ENCODE results near the gene CNTN4. TPM values are rescaled to one million over a fixed set of nuclear protein-coding genes. Genes with fewer than 3 reads are reported as not detected.

The CNTN4 gene
- total RNA-seq, 4 donors from 2014 or later, result 33.6 to 112 (median 53.1) TPM

DNA sequence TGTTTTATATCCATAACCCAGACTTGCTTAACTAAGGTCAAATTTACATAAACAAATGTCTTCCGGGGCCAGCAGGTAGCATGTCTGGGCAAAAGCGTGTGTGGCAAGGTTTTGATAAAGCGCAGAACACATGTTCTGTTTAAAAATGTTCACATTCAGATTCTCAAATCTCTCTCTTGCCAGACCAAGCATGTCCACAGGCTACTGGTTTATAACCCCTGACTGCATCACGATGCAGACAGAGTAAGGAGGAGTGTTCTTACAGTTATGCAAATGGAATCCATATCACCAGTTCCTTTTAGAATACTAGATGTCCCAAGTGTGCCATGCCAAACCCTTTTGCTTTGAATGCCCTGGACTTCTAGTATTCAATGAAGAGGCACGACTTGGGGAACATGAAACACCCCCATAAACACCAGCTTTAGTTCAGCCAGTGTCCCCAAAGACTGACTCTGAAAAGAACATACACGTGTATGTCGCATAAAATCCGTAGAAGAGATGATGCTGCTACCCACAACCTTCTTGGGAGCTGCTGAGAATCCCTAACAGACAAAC, 412.0 kb downstream of the CNTN4 start:
- Histone ChIP-seq H3K27me3 (peaks cover 10% of the 10 kb centered on the region), H3K4me1 (peaks cover 0 to 7% of the 10 kb centered on the region in 2 donors), H3K9me3 (no peaks in the 10 kb centered on the region), H3K4me3 (replicated peaks in 1 of 3) (no peak overlapping the region), H3K27ac (no peak overlapping the region), H3K36me3 (no peaks in the 10 kb centered on the region)
- no peak for TF ChIP-seq POLR2A (IDR thresholded peaks at IDR 0.05)
- TF ChIP-seq, protein P1, sequence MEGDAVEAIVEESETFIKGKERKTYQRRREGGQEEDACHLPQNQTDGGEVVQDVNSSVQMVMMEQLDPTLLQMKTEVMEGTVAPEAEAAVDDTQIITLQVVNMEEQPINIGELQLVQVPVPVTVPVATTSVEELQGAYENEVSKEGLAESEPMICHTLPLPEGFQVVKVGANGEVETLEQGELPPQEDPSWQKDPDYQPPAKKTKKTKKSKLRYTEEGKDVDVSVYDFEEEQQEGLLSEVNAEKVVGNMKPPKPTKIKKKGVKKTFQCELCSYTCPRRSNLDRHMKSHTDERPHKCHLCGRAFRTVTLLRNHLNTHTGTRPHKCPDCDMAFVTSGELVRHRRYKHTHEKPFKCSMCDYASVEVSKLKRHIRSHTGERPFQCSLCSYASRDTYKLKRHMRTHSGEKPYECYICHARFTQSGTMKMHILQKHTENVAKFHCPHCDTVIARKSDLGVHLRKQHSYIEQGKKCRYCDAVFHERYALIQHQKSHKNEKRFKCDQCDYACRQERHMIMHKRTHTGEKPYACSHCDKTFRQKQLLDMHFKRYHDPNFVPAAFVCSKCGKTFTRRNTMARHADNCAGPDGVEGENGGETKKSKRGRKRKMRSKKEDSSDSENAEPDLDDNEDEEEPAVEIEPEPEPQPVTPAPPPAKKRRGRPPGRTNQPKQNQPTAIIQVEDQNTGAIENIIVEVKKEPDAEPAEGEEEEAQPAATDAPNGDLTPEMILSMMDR (IDR thresholded peaks at IDR 0.05), result no peak
- intact Hi-C loops (cut with DNase I), result no loop called here
- no peak for DNase-seq
- 70 to 75% methylated on average over 8 of the region's 8 CpGs for WGBS, 2 donors

DNA sequence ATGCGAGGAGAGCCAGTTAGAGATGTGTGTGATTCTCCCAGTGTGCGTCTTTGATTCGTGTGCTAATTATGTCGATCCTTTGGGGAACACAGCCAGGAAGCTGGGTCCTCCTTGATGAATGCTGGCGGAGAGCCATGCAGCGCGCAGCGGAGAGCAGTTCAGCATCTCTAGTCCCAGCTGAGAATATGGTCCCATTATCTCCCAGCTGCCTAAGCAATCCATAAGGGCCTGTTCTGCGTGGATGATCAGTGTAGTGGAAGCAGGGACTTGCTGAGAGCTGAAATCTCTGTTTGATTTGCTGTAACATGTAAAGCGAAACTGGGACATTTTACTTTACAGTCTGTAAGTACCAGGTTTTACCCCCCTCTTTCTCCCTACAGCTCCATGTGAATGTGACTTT, 412.7 kb downstream of the CNTN4 start:
- Histone ChIP-seq H3K4me3 (replicated peaks in 1 of 3) (no peak overlapping the region), H3K4me1 (peaks cover 0 to 7% of the 10 kb centered on the region in 2 donors), H3K36me3 (no peaks in the 10 kb centered on the region), H3K27ac (no peak overlapping the region), H3K9me3 (no peaks in the 10 kb centered on the region), H3K27me3 (peaks cover 10% of the 10 kb centered on the region)
- WGBS, 2 donors, result 10 to 17% methylated on average over 6 to 10 of the region's 10 CpGs
- DNase-seq, result peak; percentile 51 to 53
- intact Hi-C loops (cut with DNase I), result no loop called here
- no peak for TF ChIP-seq POLR2A (IDR thresholded peaks at IDR 0.05)
- TF ChIP-seq, protein P1 (IDR thresholded peaks at IDR 0.05), result no peak

DNA sequence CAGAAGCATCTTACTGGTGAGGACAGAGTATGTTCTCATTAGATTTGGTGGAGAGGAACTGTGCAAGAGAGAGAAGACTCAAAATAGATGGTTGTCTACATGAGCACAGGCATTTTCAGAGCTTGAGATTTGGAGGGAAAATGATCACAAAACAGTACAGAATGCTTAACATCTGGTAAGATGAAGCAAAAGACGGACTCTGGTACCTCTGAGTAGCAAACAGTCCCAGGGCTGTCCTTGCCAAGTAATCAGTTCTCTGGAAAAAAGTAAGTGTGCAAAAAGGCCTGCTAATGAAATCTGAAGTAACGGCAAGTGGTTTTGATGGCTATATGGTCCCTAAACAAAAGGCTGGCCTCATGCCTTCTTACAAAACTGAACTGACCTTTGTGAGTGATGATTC, 414.2 kb downstream of the CNTN4 start:
- Histone ChIP-seq H3K27me3 (peaks cover 10% of the 10 kb centered on the region), H3K27ac (no peak overlapping the region), H3K9me3 (no peaks in the 10 kb centered on the region), H3K4me3 (replicated peaks in 1 of 3) (no peak overlapping the region), H3K36me3 (no peaks in the 10 kb centered on the region), H3K4me1 (peaks cover 0 to 7% of the 10 kb centered on the region in 2 donors)
- intact Hi-C loops (cut with DNase I), result no loop called here
- no peak for TF ChIP-seq POLR2A (IDR thresholded peaks at IDR 0.05)
- TF ChIP-seq, protein P1 (IDR thresholded peaks at IDR 0.05), result no peak
- DNase-seq, result no peak
- WGBS, 2 donors, result 79 to 86% methylated on average over 2 of the region's 2 CpGs

DNA sequence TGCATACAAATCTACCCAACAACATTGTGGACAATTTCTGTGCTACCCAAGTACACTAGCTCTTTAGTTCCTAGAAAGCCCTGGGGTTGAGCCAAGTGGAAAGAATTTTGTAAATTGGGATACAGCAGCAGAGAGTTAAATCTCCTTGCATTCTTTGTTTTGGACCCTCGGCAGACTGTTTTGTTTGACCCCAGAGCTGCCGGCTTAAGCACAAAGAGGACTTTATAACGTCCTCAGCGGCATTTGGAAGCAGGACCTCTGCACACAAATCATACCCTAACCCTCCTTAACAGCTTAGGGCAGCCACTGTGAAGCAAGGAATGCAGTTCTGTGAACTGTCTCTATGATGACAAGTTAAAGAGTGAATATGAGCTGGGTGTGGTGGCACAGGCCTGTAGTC, 415.3 kb downstream of the CNTN4 start:
- no peak overlapping the region for H3K4me3 ChIP-seq (replicated peaks in 1 of 3)
- no peak for DNase-seq
- WGBS, 2 donors, result 49 to 51% methylated on average over 4 of the region's 4 CpGs

DNA sequence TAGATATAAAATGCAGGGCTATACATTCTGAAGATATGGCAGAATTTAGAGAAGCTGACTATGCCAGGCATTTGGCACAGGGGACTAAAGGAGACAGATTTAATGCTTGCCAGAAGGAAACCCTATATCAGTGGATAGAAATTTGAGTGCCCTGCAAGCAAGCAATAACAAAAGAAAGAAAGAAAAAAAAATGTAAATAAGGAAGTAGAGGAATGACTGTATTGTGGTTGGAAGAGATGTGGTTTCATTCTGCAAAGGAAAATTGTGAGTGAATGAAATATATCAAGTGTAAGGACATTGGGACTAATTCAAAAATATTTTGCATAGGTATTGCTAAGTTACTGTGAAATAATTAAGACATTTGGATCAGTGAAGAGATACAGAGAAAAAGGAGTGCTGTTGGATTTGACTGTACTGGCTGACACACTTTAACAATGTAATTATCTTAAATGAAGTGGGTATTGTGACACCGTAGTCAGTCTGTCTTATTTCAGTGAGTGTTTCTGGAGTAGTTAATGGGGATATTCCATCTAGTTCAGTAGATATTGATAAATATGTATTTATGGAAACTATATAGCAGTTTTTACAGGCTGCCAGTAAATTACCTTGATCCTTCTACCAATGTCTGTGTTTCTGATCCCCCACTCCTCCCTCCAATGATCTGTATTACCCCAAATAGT, 418.2 kb downstream of the CNTN4 start:
- no peak for DNase-seq
- WGBS, 2 donors, result 93 to 98% methylated on average over 1 of the region's 1 CpG
- intact Hi-C loops (cut with DNase I), result no loop called here
- Histone ChIP-seq H3K4me1 (no peaks in the 10 kb centered on the region), H3K27ac (no peak overlapping the region), H3K9me3 (no peaks in the 10 kb centered on the region), H3K4me3 (replicated peaks in 1 of 3) (no peak overlapping the region), H3K27me3 (peaks cover 10% of the 10 kb centered on the region), H3K36me3 (no peaks in the 10 kb centered on the region)
- TF ChIP-seq POLR2A (IDR thresholded peaks at IDR 0.05), result no peak
- TF ChIP-seq, protein P1 (IDR thresholded peaks at IDR 0.05), result no peak

More for the DNA sequence above, 415.3 kb downstream of the CNTN4 start:
- Histone ChIP-seq H3K4me1 (peaks cover 0 to 7% of the 10 kb centered on the region in 2 donors), H3K27me3 (peaks cover 10% of the 10 kb centered on the region), H3K9me3 (no peaks in the 10 kb centered on the region), H3K36me3 (no peaks in the 10 kb centered on the region), H3K27ac (no peak overlapping the region)
- intact Hi-C loops (cut with DNase I), result no loop called here
- no peak for TF ChIP-seq POLR2A (IDR thresholded peaks at IDR 0.05)
- TF ChIP-seq, protein P1 (IDR thresholded peaks at IDR 0.05), result no peak
